ENCODE measurements around the gene FAM24A. TPM values are rescaled to one million over a fixed set of nuclear protein-coding genes. Genes with fewer than 3 reads are reported as not detected.

The FAM24A gene
- not detected in 5 replicates for total RNA-seq (2022; extraction: Qiagen RNA extraction; ENCODE audit: low read depth)

GRCh38 chr10:122910310-122910709 is at the start of gene FAM24A:
Gene FAM24A (plus strand): TSS chr10:122910610. CDS start chr10:122911635, 1,025 bp downstream.

GRCh38 chr10:122879339-122880273 is 30.8 kb upstream of the FAM24A start, which contains the start of gene FAM24B:
Gene FAM24B (minus strand): TSS chr10:122879581. CDS start chr10:122850515, 29,066 bp downstream.

GRCh38 chr10:122953902-122954730 is 43.7 kb downstream of the FAM24A start, which contains the start of gene C10orf88:
Gene C10orf88 (minus strand): TSS chr10:122954227. CDS start chr10:122954178, 49 bp downstream.

Other genes with a start within 250 kb of the FAM24A start
- not detected in 5 replicates for gene C10orf120, start 210.8 kb upstream of the FAM24A start, total RNA-seq (2022; extraction: Qiagen RNA extraction; ENCODE audit: low read depth)
- 1.1 to 1.9 TPM (median 1.4 TPM) in 5 replicates for gene CUZD1, start 64.8 kb upstream of the FAM24A start, total RNA-seq (2022; extraction: Qiagen RNA extraction; ENCODE audit: low read depth)
- gene FAM24B, start 31.0 kb upstream of the FAM24A start, total RNA-seq (2022; extraction: Qiagen RNA extraction; ENCODE audit: low read depth) = 13.1 to 15.6 TPM (median 14.3 TPM) in 5 replicates
- gene C10orf88, start 43.6 kb downstream of the FAM24A start, total RNA-seq (2022; extraction: Qiagen RNA extraction; ENCODE audit: low read depth) = 7.2 to 9.3 TPM (median 8.7 TPM) in 5 replicates
- 4.7 to 5.4 TPM (median 5.1 TPM) in 5 replicates for gene PSTK, start 69.8 kb downstream of the FAM24A start, total RNA-seq (2022; extraction: Qiagen RNA extraction; ENCODE audit: low read depth)
- 5.8 to 7.5 TPM (median 6.6 TPM) in 5 replicates for gene IKZF5, start 98.2 kb downstream of the FAM24A start, total RNA-seq (2022; extraction: Qiagen RNA extraction; ENCODE audit: low read depth)
- 5.1 to 9.2 TPM (median 7.7 TPM) in 5 replicates for gene ACADSB, start 98.4 kb downstream of the FAM24A start, total RNA-seq (2022; extraction: Qiagen RNA extraction; ENCODE audit: low read depth)
- not detected in 5 replicates for gene HMX3, start 225.4 kb downstream of the FAM24A start, total RNA-seq (2022; extraction: Qiagen RNA extraction; ENCODE audit: low read depth)
- 0.10 to 0.18 TPM (median 0.16 TPM) in 4 of 5 replicates, not detected in the other for gene HMX2, start 237.5 kb downstream of the FAM24A start, total RNA-seq (2022; extraction: Qiagen RNA extraction; ENCODE audit: low read depth)
- 172 to 206 TPM (median 180 TPM) in 5 replicates for gene BUB3, start 243.8 kb downstream of the FAM24A start, total RNA-seq (2022; extraction: Qiagen RNA extraction; ENCODE audit: low read depth)

All from A549 treated with CpdA at 1 μM for 4 hours (cell line).